SK-N-SH treated with all-trans-retinoic acid at 6 μM for 48 hours (cell line): ENCODE data around the gene ACBD4.

ENCODE experiments used
- RARB ChIP-seq: fragments of 250-450 bp; sonication (Bioruptor Pico); IDR thresholded peaks from 2 replicates; pipeline ENCODE4 v1.8.0; 2021; ENCODE audit warnings: mild to moderate bottlenecking, moderate library complexity
- ZNF565 ChIP-seq: fragments of 450-650 bp; formaldehyde crosslinking; conservative IDR thresholded peaks from 2 replicates; pipeline ENCODE4 v1.5.0; 2020; ENCODE audit warnings: low read depth, mild to moderate bottlenecking, moderate library complexity

DNA sequence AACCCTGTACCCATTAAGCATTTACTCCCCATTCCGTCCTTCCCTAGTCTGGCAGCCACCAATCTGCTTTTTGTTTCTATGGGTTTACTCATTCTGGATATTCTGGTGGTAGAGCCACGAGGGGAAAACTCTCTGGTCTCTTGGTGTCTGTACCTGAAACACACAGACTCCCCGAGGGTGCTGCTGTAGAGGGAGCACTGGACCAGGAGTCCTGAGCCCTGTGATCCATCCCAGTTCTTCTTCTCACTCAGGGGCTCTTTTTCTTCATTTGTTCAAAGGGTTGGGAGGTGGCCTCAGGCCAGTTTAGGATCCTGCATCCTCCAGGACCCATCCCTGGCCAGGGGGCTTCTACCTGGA lies 40.2 kb downstream of the ACBD4 start:
- TF ChIP-seq RARB (CRISPR knock-in tag) (no peak), ZNF565 (no peak)
